ENCODE data around the gene TERC. TPM values are rescaled to one million over a fixed set of nuclear protein-coding genes. Genes with fewer than 3 reads are reported as not detected.

The TERC gene
- total and polyA plus RNA-seq, 10 of the 15 experiments (the other 5 are each of a cell fraction or from before 2014, with no cell fraction given), result 0.43 to 125 (median 6.2) TPM; not detected in 4

DNA sequence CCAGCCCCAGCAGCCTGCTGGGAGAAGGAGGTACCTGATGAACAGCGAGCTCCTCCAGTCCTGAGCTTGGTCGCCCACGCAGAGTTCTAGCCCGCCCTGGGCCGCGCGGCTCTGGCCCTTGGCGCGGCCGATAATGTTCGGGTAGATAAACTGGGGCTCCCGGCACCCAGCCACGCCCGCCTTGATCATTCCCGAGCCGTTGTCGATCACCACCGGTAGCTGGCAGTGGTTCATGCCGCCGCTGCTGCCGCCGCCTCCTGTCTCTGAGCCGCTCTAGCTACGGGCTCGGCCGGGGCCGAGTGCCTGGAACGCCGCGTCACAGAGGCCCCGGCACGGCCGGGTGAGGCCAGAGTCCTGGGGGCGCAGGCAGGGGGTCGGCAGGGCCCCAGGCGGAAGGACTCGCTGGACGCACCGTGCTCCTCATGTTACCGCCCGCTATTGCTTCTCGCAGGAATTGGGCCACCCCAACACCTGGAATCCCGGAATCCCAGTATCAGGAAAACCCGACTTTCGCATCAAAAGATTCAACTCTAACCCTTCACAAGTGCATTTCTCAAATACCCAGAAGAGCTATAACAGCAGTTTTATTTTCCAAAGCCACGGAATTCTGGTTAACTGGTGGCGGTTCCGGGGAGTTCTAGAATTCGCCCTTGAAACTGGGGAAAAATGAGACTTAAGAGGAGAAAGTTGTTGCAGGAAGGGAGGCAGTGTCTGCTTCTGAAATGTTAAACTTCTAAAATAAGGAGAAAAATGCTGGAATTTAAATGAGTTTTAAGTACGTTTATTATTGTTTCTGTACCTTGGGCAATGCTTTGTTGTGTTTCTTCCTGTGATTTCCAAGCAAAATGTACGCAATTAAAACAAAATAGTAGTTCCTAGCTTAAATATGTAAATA lies 4.7 kb upstream of the TERC start, which contains the start of gene ACTRT3 (continued):
- no peak for TF ChIP-seq TBL1XR1 (IDR thresholded peaks at IDR 0.05; ENCODE audit: low read depth, low read length)
- TF ChIP-seq JUND (IDR thresholded peaks at IDR 0.05; ENCODE audit: low read depth, low read length), result no peak
- no peak for TF ChIP-seq NR2F1 (conservative IDR thresholded peaks at IDR 0.05)
- TF ChIP-seq WRNIP1 (IDR thresholded peaks at IDR 0.05; ENCODE audit: borderline replicate concordance, low read depth, low read length), result no peak
- TF ChIP-seq ASH2L (IDR thresholded peaks at IDR 0.05; ENCODE audit: borderline replicate concordance, low read depth), result no peak
- no peak for TF ChIP-seq SUPT20H (IDR thresholded peaks at IDR 0.05; ENCODE audit: borderline replicate concordance, control insufficient read depth, low read depth, low read length)
- no peak for TF ChIP-seq EZH2 (IDR thresholded peaks at IDR 0.05; ENCODE audit: borderline replicate concordance, control insufficient read depth, low read depth, low read length)
- no peak for TF ChIP-seq ZNF622 (IDR thresholded peaks at IDR 0.05)
- no peak for TF ChIP-seq ZNF24 (IDR thresholded peaks at IDR 0.05)
- no peak for TF ChIP-seq GABPA (IDR thresholded peaks at IDR 0.05; ENCODE audit: low read depth)
- 0 out of 2 replicates have a peak, but pooled peaks have one; percentile 84 for TF ChIP-seq CBX5 (IDR thresholded peaks at IDR 0.05; ENCODE audit: low read depth)
- no peak for TF ChIP-seq BMI1 (IDR thresholded peaks at IDR 0.05; ENCODE audit: borderline replicate concordance)
- TF ChIP-seq CHD2 (IDR thresholded peaks at IDR 0.05; ENCODE audit: borderline replicate concordance, low read depth, low read length), result no peak
- TF ChIP-seq YY1 (IDR thresholded peaks at IDR 0.05; ENCODE audit: low read depth, low read length), result peak; percentile 30; the same call in 1 of the 2 replicates
- TF ChIP-seq, protein P1, sequence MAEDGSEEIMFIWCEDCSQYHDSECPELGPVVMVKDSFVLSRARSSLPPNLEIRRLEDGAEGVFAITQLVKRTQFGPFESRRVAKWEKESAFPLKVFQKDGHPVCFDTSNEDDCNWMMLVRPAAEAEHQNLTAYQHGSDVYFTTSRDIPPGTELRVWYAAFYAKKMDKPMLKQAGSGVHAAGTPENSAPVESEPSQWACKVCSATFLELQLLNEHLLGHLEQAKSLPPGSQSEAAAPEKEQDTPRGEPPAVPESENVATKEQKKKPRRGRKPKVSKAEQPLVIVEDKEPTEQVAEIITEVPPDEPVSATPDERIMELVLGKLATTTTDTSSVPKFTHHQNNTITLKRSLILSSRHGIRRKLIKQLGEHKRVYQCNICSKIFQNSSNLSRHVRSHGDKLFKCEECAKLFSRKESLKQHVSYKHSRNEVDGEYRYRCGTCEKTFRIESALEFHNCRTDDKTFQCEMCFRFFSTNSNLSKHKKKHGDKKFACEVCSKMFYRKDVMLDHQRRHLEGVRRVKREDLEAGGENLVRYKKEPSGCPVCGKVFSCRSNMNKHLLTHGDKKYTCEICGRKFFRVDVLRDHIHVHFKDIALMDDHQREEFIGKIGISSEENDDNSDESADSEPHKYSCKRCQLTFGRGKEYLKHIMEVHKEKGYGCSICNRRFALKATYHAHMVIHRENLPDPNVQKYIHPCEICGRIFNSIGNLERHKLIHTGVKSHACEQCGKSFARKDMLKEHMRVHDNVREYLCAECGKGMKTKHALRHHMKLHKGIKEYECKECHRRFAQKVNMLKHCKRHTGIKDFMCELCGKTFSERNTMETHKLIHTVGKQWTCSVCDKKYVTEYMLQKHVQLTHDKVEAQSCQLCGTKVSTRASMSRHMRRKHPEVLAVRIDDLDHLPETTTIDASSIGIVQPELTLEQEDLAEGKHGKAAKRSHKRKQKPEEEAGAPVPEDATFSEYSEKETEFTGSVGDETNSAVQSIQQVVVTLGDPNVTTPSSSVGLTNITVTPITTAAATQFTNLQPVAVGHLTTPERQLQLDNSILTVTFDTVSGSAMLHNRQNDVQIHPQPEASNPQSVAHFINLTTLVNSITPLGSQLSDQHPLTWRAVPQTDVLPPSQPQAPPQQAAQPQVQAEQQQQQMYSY (CRISPR knock-in tag; IDR thresholded peaks at IDR 0.05), result no peak
- TF ChIP-seq GATAD2B (conservative IDR thresholded peaks at IDR 0.05; ENCODE audit: low read depth), result peak; percentile 81
- TF ChIP-seq TCF12 (IDR thresholded peaks at IDR 0.05; ENCODE audit: low read depth, low read length), result no peak
- TF ChIP-seq ZBED1 (IDR thresholded peaks at IDR 0.05; ENCODE audit: borderline replicate concordance), result no peak
- TF ChIP-seq RAD51 (IDR thresholded peaks at IDR 0.05), result no peak
- no peak for TF ChIP-seq SPI1 (IDR thresholded peaks at IDR 0.05; ENCODE audit: borderline replicate concordance, insufficient read depth, low read depth, low read length)
- no peak for TF ChIP-seq ZNF217 (IDR thresholded peaks at IDR 0.05)
- no peak for TF ChIP-seq ZNF207 (IDR thresholded peaks at IDR 0.05; ENCODE audit: borderline replicate concordance)
- TF ChIP-seq, protein P2, sequence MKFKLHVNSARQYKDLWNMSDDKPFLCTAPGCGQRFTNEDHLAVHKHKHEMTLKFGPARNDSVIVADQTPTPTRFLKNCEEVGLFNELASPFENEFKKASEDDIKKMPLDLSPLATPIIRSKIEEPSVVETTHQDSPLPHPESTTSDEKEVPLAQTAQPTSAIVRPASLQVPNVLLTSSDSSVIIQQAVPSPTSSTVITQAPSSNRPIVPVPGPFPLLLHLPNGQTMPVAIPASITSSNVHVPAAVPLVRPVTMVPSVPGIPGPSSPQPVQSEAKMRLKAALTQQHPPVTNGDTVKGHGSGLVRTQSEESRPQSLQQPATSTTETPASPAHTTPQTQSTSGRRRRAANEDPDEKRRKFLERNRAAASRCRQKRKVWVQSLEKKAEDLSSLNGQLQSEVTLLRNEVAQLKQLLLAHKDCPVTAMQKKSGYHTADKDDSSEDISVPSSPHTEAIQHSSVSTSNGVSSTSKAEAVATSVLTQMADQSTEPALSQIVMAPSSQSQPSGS (IDR thresholded peaks at IDR 0.05; ENCODE audit: low read length), result no peak
- TF ChIP-seq, protein P3, sequence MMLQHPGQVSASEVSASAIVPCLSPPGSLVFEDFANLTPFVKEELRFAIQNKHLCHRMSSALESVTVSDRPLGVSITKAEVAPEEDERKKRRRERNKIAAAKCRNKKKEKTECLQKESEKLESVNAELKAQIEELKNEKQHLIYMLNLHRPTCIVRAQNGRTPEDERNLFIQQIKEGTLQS (IDR thresholded peaks at IDR 0.05; ENCODE audit: borderline replicate concordance, extremely low read depth, low read depth, low read length), result no peak
- TF ChIP-seq KAT2A (conservative IDR thresholded peaks at IDR 0.05; ENCODE audit: control insufficient read depth, low read depth, low read length), result no peak
- TF ChIP-seq MYC (IDR thresholded peaks at IDR 0.05; ENCODE audit: insufficient read depth, insufficient read length, insufficient replicate concordance, low read length, severe bottlenecking), result no peak

All from GM12878 (cell line).